Calu3 (cell line): ENCODE measurements around the gene SPATS2L. TPM values are rescaled to one million over a fixed set of nuclear protein-coding genes. Genes with fewer than 3 reads are reported as not detected.
A peak's percentile ranks its signal among the peaks of the same experiment; 100 is the strongest.

Experiments used
- BruUV-seq: library from RNA; stranded (reverse); fragments of 400-500 nt; replicated peaks from 2 replicates; lab custom pipeline; 2021; lab: Mats Ljungman, UMichigan
- CTCF ChIA-PET: fragments of 300-600 bp; sonication (Branson Sonifier 250); formaldehyde crosslinking; loops from one replicate; lab custom pipeline; 2022; ENCODE audit warnings: antibody characterized with exemption; lab: Charles Lee
- DNase-seq: peaks from one replicate; pipeline ENCODE4 v3.0.0; 2022
- H3K27ac Mint-ChIP-seq: one replicate; pipeline ENCODE4 v1.8.0; 2022; ENCODE audit warnings: mixed read lengths; ENCODE audit not compliant: unreplicated experiment
- H3K27me3 Mint-ChIP-seq: one replicate; pipeline ENCODE4 v1.8.0; 2022; ENCODE audit warnings: mixed read lengths; ENCODE audit not compliant: unreplicated experiment
- H3K36me3 Mint-ChIP-seq: one replicate; pipeline ENCODE4 v1.8.0; 2022; ENCODE audit warnings: mild to moderate bottlenecking, moderate library complexity, mixed read lengths; ENCODE audit not compliant: insufficient read depth, unreplicated experiment
- H3K4me1 Mint-ChIP-seq: one replicate; pipeline ENCODE4 v1.8.0; 2022; ENCODE audit warnings: mild to moderate bottlenecking, low read depth, mixed read lengths; ENCODE audit not compliant: unreplicated experiment
- H3K4me3 Mint-ChIP-seq: one replicate; pipeline ENCODE4 v1.8.0; 2022; ENCODE audit warnings: mild to moderate bottlenecking, low read depth, moderate library complexity, mixed read lengths; ENCODE audit not compliant: unreplicated experiment
- H3K9me3 Mint-ChIP-seq: one replicate; pipeline ENCODE4 v1.8.0; 2022; ENCODE audit warnings: low read depth, mixed read lengths; ENCODE audit not compliant: unreplicated experiment
- intact Hi-C: fragments of 100-400 bp; cut with micrococcal nuclease; formaldehyde crosslinking; loops from one replicate; pipeline ENCODE4 v1.10.0; 2022; ENCODE audit not compliant: unreplicated experiment
- total RNA-seq: library from RNA; stranded (reverse); gene quantifications from 2 replicates; pipeline ENCODE4 v1.2.3, GENCODE V29; 2022
- TF ChIP-seq, protein P1 (sequence below): fragments of 200-600 bp; IDR thresholded peaks from one replicate; pipeline ENCODE4 v1.8.0; 2022; ENCODE audit warnings: antibody characterized with exemption; ENCODE audit not compliant: unreplicated experiment

Gene SPATS2L
- total RNA-seq, 1 experiment from 2014 or later, result 378 TPM

- TF ChIP-seq, protein P1, sequence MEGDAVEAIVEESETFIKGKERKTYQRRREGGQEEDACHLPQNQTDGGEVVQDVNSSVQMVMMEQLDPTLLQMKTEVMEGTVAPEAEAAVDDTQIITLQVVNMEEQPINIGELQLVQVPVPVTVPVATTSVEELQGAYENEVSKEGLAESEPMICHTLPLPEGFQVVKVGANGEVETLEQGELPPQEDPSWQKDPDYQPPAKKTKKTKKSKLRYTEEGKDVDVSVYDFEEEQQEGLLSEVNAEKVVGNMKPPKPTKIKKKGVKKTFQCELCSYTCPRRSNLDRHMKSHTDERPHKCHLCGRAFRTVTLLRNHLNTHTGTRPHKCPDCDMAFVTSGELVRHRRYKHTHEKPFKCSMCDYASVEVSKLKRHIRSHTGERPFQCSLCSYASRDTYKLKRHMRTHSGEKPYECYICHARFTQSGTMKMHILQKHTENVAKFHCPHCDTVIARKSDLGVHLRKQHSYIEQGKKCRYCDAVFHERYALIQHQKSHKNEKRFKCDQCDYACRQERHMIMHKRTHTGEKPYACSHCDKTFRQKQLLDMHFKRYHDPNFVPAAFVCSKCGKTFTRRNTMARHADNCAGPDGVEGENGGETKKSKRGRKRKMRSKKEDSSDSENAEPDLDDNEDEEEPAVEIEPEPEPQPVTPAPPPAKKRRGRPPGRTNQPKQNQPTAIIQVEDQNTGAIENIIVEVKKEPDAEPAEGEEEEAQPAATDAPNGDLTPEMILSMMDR, result no peak
- no TSS peak for BruUV-seq
- H3K4me1 Mint-ChIP-seq, result peaks cover 61% of the 10 kb centered on the region
- H3K4me3 Mint-ChIP-seq, result peak overlapping the region; percentile 56
- no peaks in the 10 kb centered on the region for H3K9me3 Mint-ChIP-seq
- DNase-seq, result no peak
- no peaks in the 10 kb centered on the region for H3K27me3 Mint-ChIP-seq
- intact Hi-C loops, result no loop called here
- CTCF ChIA-PET, result interaction anchor here (1.4 kb wide), 1 partner anchor 9 kb away, joined by 3 read pairs; no protein-coding TSS in a partner anchor
- H3K27ac Mint-ChIP-seq, result peak overlapping the region; percentile 95
- peaks cover 48% of the 10 kb centered on the region for H3K36me3 Mint-ChIP-seq
These were observed 90.3 kb downstream of the SPATS2L start for GRCh38 chr2:200396781-200397242.

- TF ChIP-seq, protein P1, result no peak
- BruUV-seq, result no TSS peak
- H3K4me3 Mint-ChIP-seq, result peak overlapping the region; percentile 3
- no peak for DNase-seq
- peaks cover 49% of the 10 kb centered on the region for H3K36me3 Mint-ChIP-seq
- H3K4me1 Mint-ChIP-seq, result peaks cover 61% of the 10 kb centered on the region
- no peaks in the 10 kb centered on the region for H3K27me3 Mint-ChIP-seq
- H3K27ac Mint-ChIP-seq, result peak overlapping the region; percentile 46
- H3K9me3 Mint-ChIP-seq, result no peaks in the 10 kb centered on the region
- intact Hi-C loops, result no loop called here
- CTCF ChIA-PET, result interaction anchor here (0.9 to 1.4 kb wide), 2 partner anchors 8 to 21 kb away, joined by 3 read pairs; no protein-coding TSS in a partner anchor
These were observed 91.3 kb downstream of the SPATS2L start for GRCh38 chr2:200397785-200398184.

DNA sequence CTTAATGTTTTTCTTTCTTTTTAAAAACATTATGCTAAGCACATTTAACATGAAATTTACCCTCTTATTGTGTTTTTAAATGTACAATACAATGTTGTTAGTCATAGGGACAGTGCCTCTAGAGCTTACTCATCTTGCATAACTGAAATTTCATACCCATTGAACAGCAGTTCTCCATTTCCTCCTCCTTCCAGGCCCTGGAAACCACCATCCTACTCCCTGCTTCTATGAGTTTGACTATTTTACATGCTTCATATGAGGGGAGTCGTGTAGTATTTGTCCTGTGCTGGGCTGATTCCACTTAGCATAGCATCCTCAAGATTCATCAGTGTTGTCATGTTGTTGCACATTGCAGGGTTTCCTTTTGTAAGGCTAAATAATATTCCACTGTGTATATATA is 92.6 kb downstream of the SPATS2L start:
- no TSS peak for BruUV-seq
- H3K27me3 Mint-ChIP-seq, result no peaks in the 10 kb centered on the region
- H3K36me3 Mint-ChIP-seq, result peaks cover 53% of the 10 kb centered on the region
- no peaks in the 10 kb centered on the region for H3K9me3 Mint-ChIP-seq
- no peak overlapping the region for H3K4me3 Mint-ChIP-seq
- H3K27ac Mint-ChIP-seq, result peak overlapping the region; percentile 88
- intact Hi-C loops, result no loop called here
- no peak for DNase-seq
- CTCF ChIA-PET, result no interaction called here
- TF ChIP-seq, protein P1, result no peak
- peaks cover 71% of the 10 kb centered on the region for H3K4me1 Mint-ChIP-seq

GRCh38 chr2:200399636-200400035 is 93.1 kb downstream of the SPATS2L start:
- TF ChIP-seq, protein P1, result no peak
- BruUV-seq, result no TSS peak
- Mint-ChIP-seq H3K36me3 (peaks cover 51% of the 10 kb centered on the region), H3K4me3 (peak overlapping the region; percentile 47), H3K27me3 (no peaks in the 10 kb centered on the region), H3K9me3 (no peaks in the 10 kb centered on the region), H3K27ac (peak overlapping the region; percentile 88), H3K4me1 (peaks cover 71% of the 10 kb centered on the region)
- DNase-seq, result no peak
- intact Hi-C loops, result loop anchor here (10.0 kb wide), 1 partner anchor 425 kb away; no protein-coding TSS in a partner anchor
- CTCF ChIA-PET, result no interaction called here
